Adrenal gland (tissue), 5 donors: ENCODE measurements around the gene KRTAP12-3.

Experiments used
- POLR2A ChIP-seq, 2 donors: fragments of 450-650 bp; IDR thresholded peaks; one replicate each; pipeline ENCODE4 v1.6.1; 2017; ENCODE audit warnings: antibody characterized with exemption in 2 of 2, mild to moderate bottlenecking in 2 of 2, moderate library complexity in 1 of 2
- TF ChIP-seq, protein P1 (sequence below), 6 experiments: fragments of 450-650 bp in 4 of 6; fragments of 200-600 bp in 2 of 6; sonication (generic) in 1 of 6; IDR thresholded peaks; 1 replicate in 5 of 6; 2 replicates in 1 of 6; pipeline versions ENCODE4 v1.5.1 to v1.8.0; 2016 to 2021; ENCODE audit warnings: antibody characterized with exemption in 6 of 6, mild to moderate bottlenecking in 2 of 6, moderate library complexity in 1 of 6
- donor health status: DM: no; HTN: no; CAD: no.

GRCh38 chr21:44609193-44609592, 48.5 kb upstream of the KRTAP12-3 start:
- TF ChIP-seq, protein P1, sequence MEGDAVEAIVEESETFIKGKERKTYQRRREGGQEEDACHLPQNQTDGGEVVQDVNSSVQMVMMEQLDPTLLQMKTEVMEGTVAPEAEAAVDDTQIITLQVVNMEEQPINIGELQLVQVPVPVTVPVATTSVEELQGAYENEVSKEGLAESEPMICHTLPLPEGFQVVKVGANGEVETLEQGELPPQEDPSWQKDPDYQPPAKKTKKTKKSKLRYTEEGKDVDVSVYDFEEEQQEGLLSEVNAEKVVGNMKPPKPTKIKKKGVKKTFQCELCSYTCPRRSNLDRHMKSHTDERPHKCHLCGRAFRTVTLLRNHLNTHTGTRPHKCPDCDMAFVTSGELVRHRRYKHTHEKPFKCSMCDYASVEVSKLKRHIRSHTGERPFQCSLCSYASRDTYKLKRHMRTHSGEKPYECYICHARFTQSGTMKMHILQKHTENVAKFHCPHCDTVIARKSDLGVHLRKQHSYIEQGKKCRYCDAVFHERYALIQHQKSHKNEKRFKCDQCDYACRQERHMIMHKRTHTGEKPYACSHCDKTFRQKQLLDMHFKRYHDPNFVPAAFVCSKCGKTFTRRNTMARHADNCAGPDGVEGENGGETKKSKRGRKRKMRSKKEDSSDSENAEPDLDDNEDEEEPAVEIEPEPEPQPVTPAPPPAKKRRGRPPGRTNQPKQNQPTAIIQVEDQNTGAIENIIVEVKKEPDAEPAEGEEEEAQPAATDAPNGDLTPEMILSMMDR (IDR thresholded peaks at IDR 0.05), result no peak
- no peak for TF ChIP-seq POLR2A (IDR thresholded peaks at IDR 0.05)
